GM12878 (cell line): ENCODE measurements around the gene S100A10. TPM values are rescaled to one million over a fixed set of nuclear protein-coding genes. Genes with fewer than 3 reads are reported as not detected.

Source experiments
- ATAC-seq: fragments of 200-7000 bp; cut with Tn5 transposase; 3 replicates; pipeline ENCODE4 v1.9.1; 2020; ENCODE audit warnings: mild to moderate bottlenecking, moderate library complexity
- BruUV-seq: library from RNA; stranded (reverse); fragments of 400-500 nt; replicated peaks from 2 replicates; lab custom pipeline; 2021; lab: Mats Ljungman, UMichigan
- CTCF ChIA-PET: fragments of 300-600 bp; sonication (Branson Sonifier 250); formaldehyde crosslinking; extraction: SDS; loops from one replicate; lab custom pipeline; 2021; ENCODE audit warnings: inconsistent platforms; lab: Yijun Ruan, JAX
- POLR2A ChIA-PET: fragments of 350-600 bp; formaldehyde crosslinking; extraction: SDS; loops from one replicate; lab custom pipeline; 2021; ENCODE audit warnings: inconsistent platforms; lab: Charles Lee
- RAD21 ChIA-PET: fragments of 300-600 bp; sonication (Branson Sonifier 250); formaldehyde crosslinking; loops from one replicate; lab custom pipeline; 2023; ENCODE audit warnings: antibody characterized with exemption; ENCODE audit not compliant: unreplicated experiment; lab: Charles Lee
- SMC1A ChIA-PET: fragments of 300-600 bp; sonication (Branson Sonifier 250); formaldehyde crosslinking; loops from one replicate; lab custom pipeline; 2023; ENCODE audit not compliant: unreplicated experiment, uncharacterized antibody; lab: Charles Lee
- DNase-seq: peaks from one replicate; pipeline ENCODE4 v3.0.0-alpha.2; 2011; ENCODE audit warnings: low read depth, low spot score
- FAIRE-seq: peaks from 3 replicates; lab custom pipeline; 2011; peaks lifted over from hg19 to GRCh38; lab: Jason Lieb, UNC
- H2AFZ ChIP-seq: 2 replicates; pipeline ENCODE4 v1.6.0; 2011; ENCODE audit warnings: low read depth, low read length, control low read depth; ENCODE audit not compliant: control insufficient read depth
- H3K27ac ChIP-seq: 2 replicates; pipeline ENCODE4 v1.5.1; 2011; ENCODE audit warnings: control low read depth; ENCODE audit not compliant: control insufficient read depth, insufficient read depth
- H3K27me3 ChIP-seq, 2 experiments: replicated peaks in 1 of 2; 2 replicates each; pipeline versions ENCODE4 v1.6.0 to v1.6.1; 2011; ENCODE audit warnings: low read length in 1 of 2; ENCODE audit not compliant: control insufficient read depth in 2 of 2, insufficient read depth in 2 of 2
- H3K36me3 ChIP-seq, 2 experiments: 2 replicates each; pipeline ENCODE4 v1.5.1; 2011; ENCODE audit warnings: low read length in 1 of 2; ENCODE audit not compliant: control insufficient read depth in 2 of 2, insufficient read depth in 2 of 2
- H3K4me1 ChIP-seq: 2 replicates; pipeline ENCODE4 v1.6.1; 2011; ENCODE audit warnings: mild to moderate bottlenecking, low read length, moderate library complexity, mixed read lengths; ENCODE audit not compliant: control insufficient read depth, insufficient read depth
- H3K4me2 ChIP-seq: 2 replicates; pipeline ENCODE4 v1.6.0; 2011; ENCODE audit warnings: control low read depth; ENCODE audit not compliant: control insufficient read depth, insufficient read depth
- H3K4me3 ChIP-seq: fragments of 200-600 bp; sonication (generic); 2 replicates; pipeline ENCODE4 v1.5.1; 2016
- H3K79me2 ChIP-seq: 2 replicates; pipeline ENCODE4 v1.6.0; 2011; ENCODE audit warnings: low read length; ENCODE audit not compliant: control insufficient read depth, insufficient read depth
- H3K9ac ChIP-seq: 2 replicates; pipeline ENCODE4 v1.8.0; 2011; ENCODE audit warnings: low read length, control low read depth, mixed read lengths; ENCODE audit not compliant: control insufficient read depth, insufficient read depth
- H3K9me3 ChIP-seq: replicated peaks from 3 replicates; pipeline ENCODE4 v1.5.1; 2011; ENCODE audit warnings: mild to moderate bottlenecking, low read length; ENCODE audit not compliant: control insufficient read depth, insufficient read depth
- H4K20me1 ChIP-seq: 2 replicates; pipeline ENCODE4 v1.6.0; 2011; ENCODE audit not compliant: control insufficient read depth, insufficient read depth
- FOS ChIP-seq: IDR thresholded peaks from 3 replicates; pipeline ENCODE4 v1.6.1; 2011; ENCODE audit warnings: borderline replicate concordance; ENCODE audit not compliant: insufficient read length; ENCODE audit errors: extremely low read depth
- IKZF1 ChIP-seq: fragments of 450-650 bp; conservative IDR thresholded peaks from 2 replicates; pipeline ENCODE4 v1.6.1; 2017; ENCODE audit warnings: antibody characterized with exemption, mild to moderate bottlenecking
- MYB ChIP-seq: fragments of 150-350 bp; IDR thresholded peaks from 2 replicates; pipeline ENCODE4 v1.6.1; 2014; ENCODE audit warnings: mild to moderate bottlenecking, low read depth, low read length, borderline replicate concordance
- POLR2AphosphoS2 ChIP-seq: IDR thresholded peaks from 2 replicates; pipeline ENCODE4 v1.6.1; 2011; ENCODE audit warnings: low read depth, mild to moderate bottlenecking, low read length, improper control_type of control experiment, moderate library complexity
- POLR2AphosphoS5 ChIP-seq: IDR thresholded peaks from 2 replicates; pipeline ENCODE4 v1.6.1; 2011; ENCODE audit warnings: mild to moderate bottlenecking, low read length, inconsistent platforms
- SUZ12 ChIP-seq: fragments of 200-600 bp; sonication (generic); IDR thresholded peaks from one replicate; pipeline ENCODE4 v1.6.1; 2018; ENCODE audit warnings: antibody characterized with exemption, mild to moderate bottlenecking; ENCODE audit not compliant: unreplicated experiment
- TBL1XR1 ChIP-seq: IDR thresholded peaks from 2 replicates; pipeline ENCODE4 v1.6.1; 2012; ENCODE audit warnings: low read depth, low read length, improper control_type of control experiment
- WGBS: methylation state at CpG from one replicate; pipeline ENCODE4 v1.1.6; 2016; ENCODE audit warnings: low lambda C conversion rate; ENCODE audit not compliant: insufficient replicate concordance, insufficient coverage; ENCODE audit errors: missing lambda C conversion rate; 5-methylcytosine and 5-hydroxymethylcytosine counted together
- in situ Hi-C: fragments of 300-500 bp; cut with MboI; formaldehyde crosslinking; loops from 9 replicates; pipeline ENCODE4 v1.14.3; 2018; ENCODE audit warnings: mixed read lengths
- intact Hi-C: fragments of 100-400 bp; cut with micrococcal nuclease; formaldehyde crosslinking; loops from one replicate; pipeline ENCODE4 v1.14.2; 2022; ENCODE audit not compliant: unreplicated experiment
- polyA plus RNA-seq, 11 experiments: library from polyadenylated mRNA; depleted of rRNA in 4 of 11; unstranded in 6 of 11; stranded (reverse) in 5 of 11; fragments of >200 nt; fragmentation: Nextera tagmentation in 4 of 11; fragmentation: Illumina TruSeq in 1 of 11; extraction: Ambion mirVana in 4 of 11; extraction: Trizol in 1 of 11; gene quantifications; 1 replicate in 1 of 11; 2 replicates in 10 of 11; pipeline versions ENCODE4 v1.2.1 to v1.2.3, GENCODE V29; 2011 to 2016; ENCODE audit warnings: inconsistent platforms in 2 of 11, missing spikeins in 2 of 11, low read depth in 1 of 11
- total RNA-seq, 4 experiments: library from RNA; depleted of rRNA in 3 of 4; stranded (reverse); fragments of >200 nt in 3 of 4; fragmentation: Illumina TruSeq in 1 of 4; extraction: Trizol in 1 of 4; gene quantifications; 2 replicates each; pipeline versions ENCODE4 v1.2.1 to v1.2.3, GENCODE V29; 2013 to 2021

S100A10 gene
- total and polyA plus RNA-seq, 10 of the 15 experiments (the other 5 are each of a cell fraction or from before 2014, with no cell fraction given), result 0.18 to 2.8 (median 0.61) TPM; not detected in 2

GRCh38 chr1:152005360-152005912, 11.8 kb upstream of the S100A10 start:
- no peaks in the 10 kb centered on the region for H3K36me3 ChIP-seq
- CTCF ChIA-PET, result interaction anchor here (0.6 to 8.1 kb wide), 7 partner anchors 8 to 97 kb away, joined by 3 to 122 read pairs (median 5); no protein-coding TSS in a partner anchor
- no TSS peak for BruUV-seq
- H4K20me1 ChIP-seq, result no peaks in the 10 kb centered on the region
- ATAC-seq (no peak), FAIRE-seq (no peak), DNase-seq (no peak)
- H3K9me3 ChIP-seq, result no peaks in the 10 kb centered on the region
- intact Hi-C loops, result no loop called here
- WGBS, result 34% methylated on average over 4 of the region's 4 CpGs
- no peak overlapping the region for H3K4me2 ChIP-seq
- H3K79me2 ChIP-seq, result no peaks in the 10 kb centered on the region
- H3K4me1 ChIP-seq, result no peaks in the 10 kb centered on the region
- RAD21 ChIA-PET, result no interaction called here
- TF ChIP-seq FOS (no peak), POLR2AphosphoS2 (no peak), SUZ12 (no peak), IKZF1 (no peak), POLR2AphosphoS5 (no peak), MYB (no peak), TBL1XR1 (no peak)
- no peak overlapping the region for H3K9ac ChIP-seq
- H3K27me3 ChIP-seq, result peaks cover 1 to 6% of the 10 kb centered on the region in 2 experiments
- POLR2A ChIA-PET, result no interaction called here
- no peak overlapping the region for H3K27ac ChIP-seq
- no peak overlapping the region for H3K4me3 ChIP-seq
- SMC1A ChIA-PET, result interaction anchor here (0.6 to 8.3 kb wide), 5 partner anchors 17 to 1347 kb away, joined by 3 to 70 read pairs (median 3); no protein-coding TSS in a partner anchor
- no peak overlapping the region for H2AFZ ChIP-seq
- in situ Hi-C loops, result no loop called here
